Measurements from ENCODE around the gene AGPAT2. TPM values are rescaled to one million over a fixed set of nuclear protein-coding genes. Genes with fewer than 3 reads are reported as not detected.

The AGPAT2 gene
- total and polyA plus RNA-seq, 2 of the 4 experiments (the other 2 are of a cell fraction): 16.1 to 39.5 TPM

- H3K9ac ChIP-seq (ENCODE audit: low read depth, low read length): no peak overlapping the region
- no peak overlapping the region for H3K4me2 ChIP-seq (ENCODE audit: low read depth, low read length)
- peaks cover 16% of the 10 kb centered on the region; the same call in 1 of the 2 replicates for H3K27me3 ChIP-seq (ENCODE audit: control insufficient read depth, insufficient read depth, low read length)
- no peaks in the 10 kb centered on the region for H3K79me1 ChIP-seq (ENCODE audit: low read depth in 1 of 2, low read length in 2 of 2)
- H3K36me3 ChIP-seq (ENCODE audit: control insufficient read depth, insufficient read depth, low read length): peaks cover 11% of the 10 kb centered on the region; the same call in 1 of the 2 replicates
- H3K14ac ChIP-seq (replicated peaks; ENCODE audit: low read depth, low read length): no peak overlapping the region
- no peak overlapping the region for H3K56ac ChIP-seq (ENCODE audit: extremely low read depth, insufficient read depth, low read length)
- WGBS, 2 experiments (ENCODE audit: extremely low coverage in 2 of 2, insufficient read length in 1 of 2): 83% methylated on average over 9 of the region's 23 CpGs; no CpG with 5 or more reads in 1 of the 2 experiments
- no peak overlapping the region for H2BK5ac ChIP-seq (ENCODE audit: low read depth, low read length, poor library complexity, severe bottlenecking)
- dilution Hi-C loops (cut with HindIII; ENCODE audit: low sequenced_read_pairs, unreplicated experiment) (no loop called here), intact Hi-C loops (cut with micrococcal nuclease) (no loop called here), in situ Hi-C loops (cut with MboI; ENCODE audit: low sequenced_read_pairs) (no loop called here)
- POLR2A ChIA-PET (ENCODE audit: unreplicated experiment): no interaction called here
- H2AFZ ChIP-seq (replicated peaks; ENCODE audit: low read length, poor library complexity): no peak overlapping the region
- no peak for TF ChIP-seq ELK1 (IDR thresholded peaks at IDR 0.05; ENCODE audit: borderline replicate concordance, low read depth, low read length)
- TF ChIP-seq MXI1 (IDR thresholded peaks at IDR 0.05; ENCODE audit: borderline replicate concordance, low read depth, low read length): no peak
- no peak for TF ChIP-seq MAZ (IDR thresholded peaks at IDR 0.05; ENCODE audit: borderline replicate concordance, low read depth, low read length)
- no peak for TF ChIP-seq NFE2L2 (IDR thresholded peaks at IDR 0.05; ENCODE audit: low read depth, low read length)
- no peak for TF ChIP-seq BHLHE40 (IDR thresholded peaks at IDR 0.05; ENCODE audit: low read depth, low read length)
- TF ChIP-seq FOS (IDR thresholded peaks at IDR 0.05; ENCODE audit: low read depth, low read length): no peak
- no peak for TF ChIP-seq MAFK (IDR thresholded peaks at IDR 0.05; ENCODE audit: low read depth, low read length)
- no peak for TF ChIP-seq RFX5 (IDR thresholded peaks at IDR 0.05; ENCODE audit: low read depth, low read length)
- no peak for TF ChIP-seq RCOR1 (IDR thresholded peaks at IDR 0.05; ENCODE audit: insufficient replicate concordance, low read length)
- TF ChIP-seq SMC3 (IDR thresholded peaks at IDR 0.05; ENCODE audit: low read depth, low read length): no peak
- no peak for TF ChIP-seq USF2 (IDR thresholded peaks at IDR 0.05; ENCODE audit: low read depth, low read length)
- TF ChIP-seq CHD1 (IDR thresholded peaks at IDR 0.05; ENCODE audit: low read depth, low read length): no peak
- no peak for TF ChIP-seq POLR2A (IDR thresholded peaks at IDR 0.05; ENCODE audit: low read depth, low read length)
- TF ChIP-seq CTCF (conservative IDR thresholded peaks at IDR 0.05; ENCODE audit: low read depth, low read length): no peak
- no peak for TF ChIP-seq RAD21 (IDR thresholded peaks at IDR 0.05; ENCODE audit: low read length)
- TF ChIP-seq CEBPB (IDR thresholded peaks at IDR 0.05; ENCODE audit: low read depth, low read length): no peak
- H2AK5ac ChIP-seq (ENCODE audit: low read depth, low read length): no peak overlapping the region
- no peak overlapping the region for H2BK15ac ChIP-seq (ENCODE audit: low read depth, low read length)
- no peak overlapping the region for H3K18ac ChIP-seq (ENCODE audit: low read depth, low read length)
- no peak overlapping the region for H3K27ac ChIP-seq (ENCODE audit: insufficient read depth, low read length)
- no peaks in the 10 kb centered on the region for H3K9me1 ChIP-seq (ENCODE audit: insufficient read depth, low read length)
- no peak overlapping the region for H2BK120ac ChIP-seq (ENCODE audit: low read depth, low read length)
- no peak overlapping the region for H2AK9ac ChIP-seq (replicated peaks; ENCODE audit: low read depth, low read length, poor library complexity)
- H4K20me1 ChIP-seq (ENCODE audit: insufficient read depth, low read length): no peaks in the 10 kb centered on the region; the same call in none of the 2 replicates
- DNase-seq: no peak
- no TSS peak for BruUV-seq (replicated peaks)
- no peak overlapping the region for H3K23ac ChIP-seq (ENCODE audit: low read depth, low read length)
- H4K91ac ChIP-seq (ENCODE audit: insufficient read depth, low read depth, low read length): no peak overlapping the region
- CTCF ChIA-PET: no interaction called here
- H4K5ac ChIP-seq (ENCODE audit: low read depth, low read length): no peak overlapping the region
- no peak overlapping the region for H3K4ac ChIP-seq (ENCODE audit: low read depth, low read length)
- H3K9me3 ChIP-seq (ENCODE audit: control insufficient read depth, insufficient read depth, low read length): no peaks in the 10 kb centered on the region
- H4K8ac ChIP-seq (ENCODE audit: low read depth in 2 of 2, low read length in 2 of 2): no peak overlapping the region
- ATAC-seq (ENCODE audit: low read depth): no peak
- peaks cover 4% of the 10 kb centered on the region; the same call in 1 of the 2 replicates for H3K4me1 ChIP-seq (ENCODE audit: control insufficient read depth, insufficient read depth, low read length)
- H3K4me3 ChIP-seq (ENCODE audit: insufficient read depth, low read depth, low read length): no peak overlapping the region
- H2BK20ac ChIP-seq (ENCODE audit: low read depth, low read length): no peak overlapping the region
Observed at GRCh38 chr9:136669791-136670464, 17.3 kb downstream of the AGPAT2 start.

Data from IMR-90 (cell line).